SK-N-SH treated with all-trans-retinoic acid at 6 μM for 48 hours (cell line): ENCODE measurements around the gene CTDNEP1.

Source experiments
- ATAC-seq: fragments of 200-7000 bp; cut with Tn5 transposase; 3 replicates; pipeline ENCODE4 v1.9.1; 2020; ENCODE audit warnings: mild to moderate bottlenecking, moderate library complexity
- ARNTL ChIP-seq: fragments of 450-650 bp; formaldehyde crosslinking; IDR thresholded peaks from 2 replicates; pipeline ENCODE4 v1.5.0; 2020; ENCODE audit warnings: low read depth, mild to moderate bottlenecking, moderate library complexity, borderline replicate concordance
- BACH2 ChIP-seq: fragments of 250-450 bp; sonication (Bioruptor Pico); IDR thresholded peaks from 2 replicates; pipeline ENCODE4 v1.9.0; 2021; ENCODE audit warnings: mild to moderate bottlenecking, borderline replicate concordance
- CREB5 ChIP-seq: fragments of 250-450 bp; sonication (Bioruptor Pico); IDR thresholded peaks from 2 replicates; pipeline ENCODE4 v1.5.1; 2020; ENCODE audit warnings: low read depth, mild to moderate bottlenecking, moderate library complexity
- CSDC2 ChIP-seq: fragments of 250-450 bp; sonication (Bioruptor Pico); IDR thresholded peaks from 2 replicates; pipeline ENCODE4 v1.5.0; 2020; ENCODE audit warnings: mild to moderate bottlenecking, moderate library complexity
- ESRRG ChIP-seq: fragments of 250-450 bp; sonication (Bioruptor Pico); IDR thresholded peaks from 2 replicates; pipeline ENCODE4 v1.6.1; 2021; ENCODE audit warnings: mild to moderate bottlenecking
- GLIS3 ChIP-seq: fragments of 250-450 bp; sonication (Bioruptor Pico); IDR thresholded peaks from 2 replicates; pipeline ENCODE4 v1.5.0; 2020; ENCODE audit warnings: mild to moderate bottlenecking, moderate library complexity
- ISL1 ChIP-seq: fragments of 250-450 bp; sonication (Bioruptor Pico); IDR thresholded peaks from 2 replicates; pipeline ENCODE4 v2.1.2; 2022; ENCODE audit warnings: mild to moderate bottlenecking, moderate library complexity
- OSR1 ChIP-seq: fragments of 250-450 bp; sonication (Bioruptor Pico); IDR thresholded peaks from 2 replicates; pipeline ENCODE4 v1.8.0; 2022; ENCODE audit warnings: moderate library complexity, mild to moderate bottlenecking, inconsistent platforms
- PATZ1 ChIP-seq: fragments of 250-450 bp; sonication (Bioruptor Pico); IDR thresholded peaks from 2 replicates; pipeline ENCODE4 v1.8.0; 2020; ENCODE audit warnings: mild to moderate bottlenecking, moderate library complexity, borderline replicate concordance
- POU6F1 ChIP-seq: fragments of 250-450 bp; sonication (Bioruptor Pico); IDR thresholded peaks from 2 replicates; pipeline ENCODE4 v1.8.0; 2021; ENCODE audit warnings: low read depth, mild to moderate bottlenecking, moderate library complexity, borderline replicate concordance
- PPARA ChIP-seq: fragments of 250-450 bp; sonication (Bioruptor Pico); IDR thresholded peaks from 2 replicates; pipeline ENCODE4 v1.5.0; 2020; ENCODE audit warnings: mild to moderate bottlenecking, borderline replicate concordance
- RARB ChIP-seq: fragments of 250-450 bp; sonication (Bioruptor Pico); IDR thresholded peaks from 2 replicates; pipeline ENCODE4 v1.8.0; 2021; ENCODE audit warnings: mild to moderate bottlenecking, moderate library complexity
- SNAI2 ChIP-seq: fragments of 250-450 bp; sonication (Bioruptor Pico); IDR thresholded peaks from 2 replicates; pipeline ENCODE4 v1.5.0; 2020; ENCODE audit warnings: mild to moderate bottlenecking, moderate library complexity
- TCF4 ChIP-seq: fragments of 250-450 bp; sonication (Bioruptor Pico); IDR thresholded peaks from 2 replicates; pipeline ENCODE4 v1.8.0; 2021; ENCODE audit warnings: mild to moderate bottlenecking, moderate library complexity, borderline replicate concordance
- TOX ChIP-seq: fragments of 250-450 bp; sonication (Bioruptor Pico); IDR thresholded peaks from 2 replicates; pipeline ENCODE4 v1.8.0; 2021; ENCODE audit warnings: mild to moderate bottlenecking, moderate library complexity, borderline replicate concordance
- TSHZ2 ChIP-seq: fragments of 250-450 bp; sonication (Bioruptor Pico); IDR thresholded peaks from 2 replicates; pipeline ENCODE4 v1.5.0; 2020; ENCODE audit warnings: mild to moderate bottlenecking, moderate library complexity
- ZC3H10 ChIP-seq: fragments of 250-450 bp; sonication (Bioruptor Pico); IDR thresholded peaks from 2 replicates; pipeline ENCODE4 v1.5.1; 2021; ENCODE audit warnings: mild to moderate bottlenecking, moderate library complexity
- ZFP3 ChIP-seq: fragments of 250-450 bp; sonication (Bioruptor Pico); IDR thresholded peaks from 2 replicates; pipeline ENCODE4 v1.5.0; 2020; ENCODE audit warnings: mild to moderate bottlenecking, moderate library complexity
- ZFP30 ChIP-seq: fragments of 450-650 bp; formaldehyde crosslinking; IDR thresholded peaks from 2 replicates; pipeline ENCODE4 v1.5.0; 2022; ENCODE audit warnings: mild to moderate bottlenecking, moderate library complexity
- ZNF565 ChIP-seq: fragments of 450-650 bp; formaldehyde crosslinking; conservative IDR thresholded peaks from 2 replicates; pipeline ENCODE4 v1.5.0; 2020; ENCODE audit warnings: low read depth, mild to moderate bottlenecking, moderate library complexity
- ZNF8 ChIP-seq: fragments of 450-650 bp; formaldehyde crosslinking; IDR thresholded peaks from 2 replicates; pipeline ENCODE4 v1.5.0; 2020; ENCODE audit warnings: mild to moderate bottlenecking, moderate library complexity

The CTDNEP1 gene

GRCh38 chr17:7292194-7292593 lies 40.7 kb upstream of the CTDNEP1 start (continued):
- TF ChIP-seq TSHZ2 (CRISPR knock-in tag) (no peak), TCF4 (no peak), GLIS3 (CRISPR knock-in tag) (no peak), ZNF565 (CRISPR knock-in tag) (no peak)

- ATAC-seq = no peak
- TF ChIP-seq RARB (no peak), SNAI2 (CRISPR knock-in tag) (no peak), ISL1 (CRISPR knock-in tag) (no peak), GLIS3 (CRISPR knock-in tag) (no peak), ZC3H10 (CRISPR knock-in tag) (no peak), ZNF565 (CRISPR knock-in tag) (no peak), ZNF8 (CRISPR knock-in tag) (no peak), BACH2 (CRISPR knock-in tag) (no peak), ZFP3 (CRISPR knock-in tag) (no peak), PATZ1 (CRISPR knock-in tag) (no peak), ZFP30 (CRISPR knock-in tag) (no peak), OSR1 (no peak), PPARA (CRISPR knock-in tag) (no peak), TCF4 (no peak), TSHZ2 (CRISPR knock-in tag) (no peak), POU6F1 (CRISPR knock-in tag) (no peak), TOX (CRISPR knock-in tag) (no peak), CSDC2 (CRISPR knock-in tag) (no peak)
Observed at GRCh38 chr17:7290685-7291084, 39.2 kb upstream of the CTDNEP1 start.

- ATAC-seq = no peak
- no peak for TF ChIP-seq ESRRG (CRISPR knock-in tag)
- TF ChIP-seq ZFP30 (CRISPR knock-in tag) = no peak
- TF ChIP-seq CSDC2 (CRISPR knock-in tag) = no peak
- TF ChIP-seq TCF4 = no peak
- TF ChIP-seq ARNTL (CRISPR knock-in tag) = no peak
- no peak for TF ChIP-seq PPARA (CRISPR knock-in tag)
- TF ChIP-seq TOX (CRISPR knock-in tag) = no peak
- TF ChIP-seq PATZ1 (CRISPR knock-in tag) = no peak
- no peak for TF ChIP-seq CREB5
Observed at GRCh38 chr17:7290166-7290565, 38.6 kb upstream of the CTDNEP1 start.
